ENCODE data around the gene DENR.
"Not testable (repeated sequence)": the region's sequence is repeated elsewhere in the genome, so short reads cannot be mapped to it uniquely, and the experiment has no call there.

The DENR gene, protein sequence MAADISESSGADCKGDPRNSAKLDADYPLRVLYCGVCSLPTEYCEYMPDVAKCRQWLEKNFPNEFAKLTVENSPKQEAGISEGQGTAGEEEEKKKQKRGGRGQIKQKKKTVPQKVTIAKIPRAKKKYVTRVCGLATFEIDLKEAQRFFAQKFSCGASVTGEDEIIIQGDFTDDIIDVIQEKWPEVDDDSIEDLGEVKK

GRCh38 chr12:122752464-122753318, at the start of gene DENR:
Gene DENR, plus strand, starts transcription at chr12:122752824. Its CDS starts 878 bp downstream, at chr12:122753702.
- peak; percentile 97 for DNase-seq

GRCh38 chr12:122702890-122703611, 49.6 kb upstream of the DENR start, which contains the start of gene HCAR2:
Gene HCAR2, minus strand, starts transcription at chr12:122703357. Its CDS starts 74 bp downstream, at chr12:122703283.
- not testable (repeated sequence) for DNase-seq

GRCh38 chr12:122703841-122704240, 48.8 kb upstream of the DENR start:
- DNase-seq = not testable (repeated sequence)

DNA sequence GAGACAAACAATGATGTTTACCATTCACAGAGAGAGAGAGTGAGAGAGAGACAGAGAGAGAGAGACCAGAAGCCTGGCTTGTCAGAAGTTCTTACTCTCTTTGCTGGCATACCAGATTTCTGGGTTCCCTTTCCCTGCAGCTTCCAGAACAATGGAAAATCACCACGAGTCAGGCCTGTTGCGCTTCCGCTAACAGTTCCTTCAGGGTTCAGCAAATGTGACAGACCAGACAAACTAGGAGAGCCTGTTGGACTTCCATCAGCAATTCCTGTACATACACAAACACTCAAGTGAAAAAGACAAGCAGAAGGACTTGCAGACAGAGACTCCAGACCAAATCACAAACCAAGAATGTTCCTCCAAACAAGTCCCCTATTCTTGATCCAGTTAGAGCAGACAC, 43.3 kb upstream of the DENR start:
- not testable (repeated sequence) for DNase-seq

DNA sequence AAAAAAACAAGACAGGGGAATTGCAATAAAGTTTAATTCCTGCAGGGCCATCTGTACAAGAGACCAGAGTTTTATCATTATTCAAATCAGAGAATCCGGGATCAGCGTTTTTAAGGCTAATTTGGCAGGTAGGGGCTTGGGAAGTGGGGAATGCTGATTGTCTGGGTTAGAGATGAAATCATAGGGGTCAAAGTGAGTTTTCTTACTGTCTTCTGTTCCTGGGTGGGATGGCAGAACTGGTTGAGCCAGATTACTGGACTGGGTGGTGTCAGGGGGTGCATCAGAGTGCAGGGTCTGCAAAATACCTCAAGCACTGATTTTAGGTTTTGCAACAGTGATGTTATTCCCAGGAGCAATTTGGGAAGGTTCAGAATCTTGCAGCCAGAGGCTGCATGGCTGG, 42.3 kb upstream of the DENR start:
- not testable (repeated sequence) for DNase-seq

- DNase-seq = not testable (repeated sequence)
Observed at GRCh38 chr12:122711266-122711665, 41.4 kb upstream of the DENR start.

DNA sequence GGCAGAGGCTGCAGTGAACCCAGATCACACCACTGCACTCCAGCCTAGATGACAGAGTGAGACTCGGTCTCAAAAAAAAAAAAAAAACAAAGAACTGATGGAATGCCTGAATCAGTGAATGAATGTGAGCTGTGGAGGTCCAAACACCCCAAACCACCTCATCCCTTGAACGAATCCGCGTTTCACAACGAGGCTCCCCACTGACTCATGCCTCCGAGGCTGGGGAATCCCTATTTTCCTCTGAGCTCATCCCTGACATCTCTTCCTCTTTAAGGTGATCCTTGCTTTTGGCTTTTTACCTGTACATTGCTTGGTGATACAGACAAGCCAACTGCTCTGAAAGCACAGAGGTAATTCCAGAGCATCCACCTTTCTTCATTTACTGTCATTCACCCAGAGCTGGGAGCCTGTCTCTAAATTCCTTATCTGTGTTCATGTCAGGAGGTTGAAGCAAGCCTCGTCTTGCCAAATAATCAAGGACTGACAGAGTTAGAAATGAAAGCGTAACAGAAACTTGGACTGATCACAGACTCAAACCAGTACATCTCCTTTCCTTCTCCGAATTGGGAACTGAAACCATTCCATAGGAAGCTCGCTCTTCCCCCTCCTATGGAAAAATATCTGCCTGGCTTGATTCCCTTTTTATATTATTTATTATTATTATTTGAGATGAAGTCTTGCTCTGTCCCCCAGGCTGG, 39.0 kb upstream of the DENR start:
- not testable (repeated sequence) for DNase-seq

- not testable (repeated sequence) for DNase-seq
Observed at GRCh38 chr12:122715211-122715610, 37.4 kb upstream of the DENR start.

- DNase-seq = not testable (repeated sequence)
Observed at GRCh38 chr12:122716658-122717057, 36.0 kb upstream of the DENR start, which contains the start of gene HCAR3. Gene HCAR3, minus strand, starts transcription at chr12:122716811. Its CDS starts 74 bp downstream, at chr12:122716737.

GRCh38 chr12:122721057-122721545, 31.5 kb upstream of the DENR start:
- no peak for DNase-seq

DNA sequence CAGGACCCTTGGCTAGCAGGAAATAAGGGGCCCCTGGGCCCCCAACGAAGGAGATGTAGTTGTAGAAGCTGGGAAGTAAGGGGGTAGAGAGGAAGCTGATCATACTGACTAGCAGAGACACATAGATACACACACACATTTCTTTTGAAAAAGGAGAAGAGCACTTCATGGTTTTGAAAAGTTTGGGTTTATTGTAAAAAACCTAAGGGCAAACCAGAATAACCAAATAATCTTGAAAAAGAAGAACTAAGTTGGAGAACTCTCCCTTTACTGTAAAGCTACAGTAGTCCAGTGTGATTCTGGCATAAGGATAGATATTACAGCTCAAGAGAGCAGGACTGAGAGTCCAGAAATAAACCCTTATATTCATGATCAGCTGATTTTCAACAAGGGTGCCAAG, 30.2 kb upstream of the DENR start:
- no peak for DNase-seq

- no peak for DNase-seq
Observed at GRCh38 chr12:122724641-122725243, 27.9 kb upstream of the DENR start.

DNA sequence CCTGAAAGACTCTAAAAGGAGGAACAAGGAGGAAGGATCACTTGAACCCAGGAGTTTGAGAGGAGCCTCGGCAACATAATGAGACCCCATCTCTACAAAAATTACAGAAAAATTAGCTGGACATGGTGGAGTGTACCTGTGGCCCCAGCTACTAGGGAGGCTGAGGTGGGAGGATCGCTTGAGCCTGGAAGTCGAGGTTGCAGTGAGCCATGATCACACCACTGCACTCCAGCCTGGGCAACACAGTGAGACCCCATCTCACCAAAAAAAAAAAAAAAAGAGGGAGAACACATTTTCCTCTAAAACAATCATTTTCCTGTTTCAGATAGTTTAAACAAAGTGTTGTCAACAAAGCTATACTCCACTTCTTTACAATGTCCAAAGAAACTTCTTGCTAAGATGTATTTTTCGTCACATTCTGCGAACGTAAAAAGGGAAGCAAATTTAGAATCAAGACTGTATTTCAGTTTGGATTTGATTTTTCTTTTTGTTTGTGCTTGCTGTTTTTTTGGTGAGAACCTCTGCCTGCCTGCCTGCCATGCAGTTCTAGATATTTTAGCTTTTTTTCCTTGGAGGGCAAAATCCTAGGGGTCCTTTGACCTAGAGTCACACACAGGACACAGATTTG, 27.1 kb upstream of the DENR start:
- DNase-seq = no peak

DNA sequence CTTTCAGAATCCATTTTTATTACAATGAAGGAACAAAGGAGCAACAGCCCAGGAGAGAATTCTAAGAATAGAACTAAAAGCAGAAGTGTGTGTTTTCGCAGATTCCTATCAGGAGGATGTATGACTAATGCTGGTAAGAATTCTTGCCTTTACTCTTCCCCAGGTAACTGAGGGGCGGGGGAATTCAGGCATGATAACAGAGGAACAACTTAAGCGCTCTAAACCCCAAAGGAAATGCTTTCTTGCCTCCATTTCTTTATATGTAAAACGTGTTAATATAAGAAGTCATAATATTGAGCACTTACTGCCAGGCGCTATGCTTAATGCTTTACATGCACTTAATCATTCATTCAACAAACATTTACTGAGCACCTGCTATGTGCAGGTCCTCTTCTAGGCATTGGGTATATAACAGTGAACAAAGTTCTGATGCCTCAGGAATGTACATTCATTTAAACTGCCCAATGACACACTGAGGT, 26.5 kb upstream of the DENR start:
- DNase-seq = no peak

DNA sequence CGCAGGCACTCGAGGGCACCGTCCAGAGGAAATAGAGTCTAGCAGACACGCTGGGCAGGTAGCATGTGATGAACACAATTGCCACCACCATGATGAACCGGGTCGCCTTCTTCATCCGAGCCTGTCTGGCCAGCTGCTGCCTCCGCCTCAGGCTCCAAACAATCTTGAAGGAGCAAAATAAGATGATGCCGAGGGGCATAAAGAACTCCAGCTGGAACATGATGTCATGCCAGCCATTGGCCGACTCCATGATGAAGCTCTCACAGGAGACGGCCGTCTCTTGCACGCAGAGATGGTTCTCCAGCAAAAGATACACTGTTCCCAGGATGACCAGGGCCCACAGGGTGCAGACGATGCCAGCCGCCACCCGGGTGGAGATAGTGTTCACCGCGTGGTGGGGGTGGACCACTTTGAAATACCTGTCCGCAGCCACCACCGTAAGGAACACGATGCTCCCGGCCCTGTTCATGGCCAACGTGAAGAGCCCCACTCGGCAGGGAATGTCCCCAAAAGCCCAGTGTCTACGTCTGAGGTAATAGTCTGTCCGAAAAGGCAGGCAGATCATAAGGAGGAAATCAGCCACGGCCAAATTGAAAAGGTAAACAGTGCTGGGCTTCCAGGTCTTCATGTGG, 22.9 kb upstream of the DENR start:
- no peak for DNase-seq

GRCh38 chr12:122730215-122731014, 22.2 kb upstream of the DENR start, which contains the start of gene HCAR1:
Gene HCAR1, minus strand, starts transcription at chr12:122730844. Its CDS starts 505 bp downstream, at chr12:122730339.
- DNase-seq = no peak

- DNase-seq = no peak
Observed at GRCh38 chr12:122732170-122732569, 20.5 kb upstream of the DENR start.

GRCh38 chr12:122732611-122733010, 20.0 kb upstream of the DENR start:
- no peak for DNase-seq

DNA sequence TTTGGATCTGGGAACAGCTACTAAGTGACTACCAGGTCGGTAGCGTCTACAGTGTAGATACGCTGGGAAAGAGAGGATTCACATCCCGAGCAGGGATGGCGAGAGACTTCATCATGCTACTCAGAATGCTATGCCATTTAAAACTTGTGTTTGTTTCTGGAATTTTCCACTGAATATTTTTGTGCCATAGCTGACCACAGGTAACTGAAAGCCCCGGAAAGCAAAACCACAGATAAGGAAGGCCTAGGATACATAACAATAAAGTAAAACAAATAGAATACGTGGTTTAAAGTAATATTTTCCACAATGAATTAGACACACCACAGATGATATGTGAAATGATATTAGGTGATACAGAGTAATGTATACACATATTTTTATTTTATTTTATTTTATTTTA, 14.1 kb upstream of the DENR start:
- DNase-seq = no peak

DNA sequence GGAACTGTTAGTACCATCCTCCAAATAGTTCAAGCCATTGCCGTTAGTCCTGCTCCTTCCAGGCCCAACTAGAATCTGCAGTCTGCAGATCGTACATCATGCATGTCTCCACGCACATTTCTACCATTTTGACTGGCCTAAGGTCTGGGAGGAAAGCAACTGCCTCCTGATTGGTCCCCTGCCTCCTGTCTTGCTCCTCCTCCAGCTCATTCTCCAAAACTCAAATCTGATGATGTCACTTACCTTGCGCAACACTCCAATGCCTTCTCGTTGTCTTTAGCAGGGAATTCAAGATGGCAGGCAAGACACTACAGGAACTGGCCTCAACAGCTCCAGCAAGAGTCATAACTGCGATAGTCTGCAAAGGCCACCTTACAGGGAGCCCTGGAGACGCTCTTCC, 12.3 kb upstream of the DENR start:
- no peak for DNase-seq

Measured in NCI-H1417 treated with DMSO at 0.1 percent for 48 hours (cell line).